T-helper 1 cell treated with Interleukin-12 subunit alpha and Interleukin-12 subunit beta and Interleukin-4 antibody, amounts not matched to agents 30 μg/mL and 1 μg/mL, for 36 hours (primary cell): ENCODE results near the gene PON1.

ENCODE experiments used
- H3K27ac Mint-ChIP-seq: one replicate; pipeline ENCODE4 v1.8.0; 2021; ENCODE audit warnings: mild to moderate bottlenecking, mixed read lengths
- H3K27me3 Mint-ChIP-seq: one replicate; pipeline ENCODE4 v1.8.0; 2021; ENCODE audit warnings: low read depth, mixed read lengths
- H3K36me3 Mint-ChIP-seq: one replicate; pipeline ENCODE4 v1.8.0; 2021; ENCODE audit warnings: low read depth, mixed read lengths
- H3K4me1 Mint-ChIP-seq: one replicate; pipeline ENCODE4 v1.8.0; 2021; ENCODE audit warnings: low read depth, mixed read lengths
- H3K4me3 Mint-ChIP-seq: one replicate; pipeline ENCODE4 v1.8.0; 2021; ENCODE audit warnings: mild to moderate bottlenecking, moderate library complexity, mixed read lengths
- H3K9me3 Mint-ChIP-seq: one replicate; pipeline ENCODE4 v1.8.0; 2021; ENCODE audit warnings: mixed read lengths

Gene PON1

DNA sequence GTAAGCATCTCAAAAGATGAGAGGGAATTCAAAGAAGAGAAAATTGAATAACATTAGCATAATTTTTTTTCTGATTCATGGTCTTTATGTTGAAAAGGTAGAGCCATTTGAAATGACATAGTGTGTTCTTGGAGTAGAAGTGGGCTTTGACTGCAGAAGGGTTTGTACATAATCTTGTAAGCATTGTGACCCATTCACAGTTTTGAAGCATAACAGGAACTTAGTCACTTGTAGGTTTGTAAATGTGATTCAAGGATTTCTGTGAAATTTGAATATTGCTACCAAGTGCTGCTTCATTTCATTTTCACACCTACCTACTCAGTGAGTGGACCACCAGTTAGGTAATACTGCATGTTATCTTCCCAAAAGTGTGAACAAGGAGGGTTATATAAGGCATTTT lies 68.6 kb downstream of the PON1 start:
- H3K27ac Mint-ChIP-seq: no peak overlapping the region
- no peaks in the 10 kb centered on the region for H3K9me3 Mint-ChIP-seq
- H3K27me3 Mint-ChIP-seq: no peaks in the 10 kb centered on the region
- H3K4me3 Mint-ChIP-seq: no peak overlapping the region
- H3K4me1 Mint-ChIP-seq: no peaks in the 10 kb centered on the region
- no peaks in the 10 kb centered on the region for H3K36me3 Mint-ChIP-seq

DNA sequence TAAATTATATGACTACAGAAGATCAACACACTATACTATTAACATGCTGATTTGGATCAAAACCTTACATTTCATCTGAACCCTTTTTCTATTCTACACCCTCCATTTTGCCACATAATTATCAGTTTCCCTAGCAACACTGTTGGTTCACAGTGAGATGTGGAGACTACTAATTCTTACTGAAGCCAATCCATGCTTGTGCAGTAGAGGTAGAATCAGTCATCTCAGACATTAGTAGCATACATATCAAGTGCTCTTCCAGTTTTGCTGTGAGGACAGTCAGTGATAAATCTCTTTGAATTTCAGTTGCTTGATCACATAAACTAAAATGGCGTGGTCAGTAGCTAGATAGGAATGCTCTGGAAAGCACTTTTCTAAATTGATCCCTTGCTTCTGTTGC lies 70.3 kb downstream of the PON1 start:
- Mint-ChIP-seq H3K27ac (no peak overlapping the region), H3K4me1 (no peaks in the 10 kb centered on the region), H3K36me3 (no peaks in the 10 kb centered on the region), H3K4me3 (no peak overlapping the region), H3K27me3 (no peaks in the 10 kb centered on the region), H3K9me3 (no peaks in the 10 kb centered on the region)

DNA sequence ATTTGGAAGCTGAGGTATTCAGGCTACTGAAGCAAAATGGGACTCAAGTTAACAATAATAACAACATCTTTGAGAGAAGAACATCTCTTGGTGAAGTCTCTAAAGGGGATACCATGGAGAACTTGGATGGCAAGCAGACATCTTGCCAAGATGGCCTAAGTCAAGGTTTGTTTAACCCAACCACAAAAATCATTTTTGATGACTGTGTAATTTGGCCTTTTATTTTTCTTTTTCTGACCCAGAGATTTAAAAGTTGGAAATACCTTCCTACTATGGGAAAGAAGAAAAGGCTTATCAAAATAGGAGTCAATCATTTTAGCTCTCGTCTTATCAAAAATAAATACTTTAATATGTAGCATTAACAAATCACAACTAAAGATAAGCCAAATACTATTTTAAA lies 72.4 kb downstream of the PON1 start:
- H3K4me3 Mint-ChIP-seq: no peak overlapping the region
- H3K36me3 Mint-ChIP-seq: no peaks in the 10 kb centered on the region
- no peaks in the 10 kb centered on the region for H3K4me1 Mint-ChIP-seq
- H3K27ac Mint-ChIP-seq: no peak overlapping the region
- H3K27me3 Mint-ChIP-seq: no peaks in the 10 kb centered on the region
- H3K9me3 Mint-ChIP-seq: no peaks in the 10 kb centered on the region

DNA sequence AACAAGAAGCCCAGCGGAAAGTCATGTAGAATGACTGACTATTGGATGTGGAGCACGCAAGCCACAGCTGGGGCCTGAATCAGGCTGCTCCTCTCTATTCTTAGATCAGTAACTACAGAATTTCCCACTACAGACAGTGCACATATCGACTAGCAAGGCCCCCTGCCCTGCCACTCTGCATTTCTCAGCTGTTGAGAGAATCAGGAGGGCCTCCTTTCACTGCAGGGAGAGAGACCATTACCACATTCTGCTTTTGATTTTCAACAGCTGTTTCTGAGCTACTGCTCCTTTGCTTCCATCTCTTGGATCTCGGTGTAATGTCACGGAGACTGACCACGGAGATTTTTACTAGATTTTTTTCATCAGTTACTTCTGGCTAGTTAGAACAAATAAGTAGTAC lies 73.8 kb downstream of the PON1 start:
- Mint-ChIP-seq H3K27me3 (no peaks in the 10 kb centered on the region), H3K4me3 (no peak overlapping the region), H3K4me1 (no peaks in the 10 kb centered on the region), H3K9me3 (no peaks in the 10 kb centered on the region), H3K36me3 (no peaks in the 10 kb centered on the region), H3K27ac (no peak overlapping the region)
